Caco-2 (cell line): ENCODE measurements around the gene PPM1G. TPM values are rescaled to one million over a fixed set of nuclear protein-coding genes. Genes with fewer than 3 reads are reported as not detected.

Experiments
- BruUV-seq: library from RNA; stranded (reverse); fragments of 400-500 nt; replicated peaks from 2 replicates; lab custom pipeline; 2021; lab: Mats Ljungman, UMichigan
- CTCF ChIA-PET: fragments of 300-600 bp; sonication (Branson Sonifier 250); formaldehyde crosslinking; loops from one replicate; lab custom pipeline; 2022; ENCODE audit warnings: antibody characterized with exemption; lab: Charles Lee
- POLR2A ChIA-PET: fragments of 300-600 bp; sonication (Branson Sonifier 250); formaldehyde crosslinking; loops from one replicate; lab custom pipeline; 2022; ENCODE audit warnings: antibody characterized with exemption; lab: Charles Lee
- DNase-seq, 2 experiments: peaks; one replicate each; pipeline versions ENCODE4 v3.0.0 to v3.0.0-alpha.2; 2020 to 2022
- H3K27me3 ChIP-seq: replicated peaks from 2 replicates; pipeline ENCODE4 v1.6.0; 2011; ENCODE audit warnings: low read length; ENCODE audit not compliant: control insufficient read depth, insufficient read depth
- H3K36me3 ChIP-seq: 2 replicates; pipeline ENCODE4 v1.5.1; 2011; ENCODE audit warnings: low read length; ENCODE audit not compliant: control insufficient read depth, insufficient read depth
- H3K4me1 ChIP-seq: fragments of 250-450 bp; sonication (Bioruptor Pico); 2 replicates; pipeline ENCODE4 v1.5.1; 2020; ENCODE audit warnings: mild to moderate bottlenecking
- H3K4me3 ChIP-seq: 2 replicates; pipeline ENCODE4 v1.5.1; 2011; ENCODE audit warnings: low read depth, mild to moderate bottlenecking, control low read depth, low read length
- H3K9me3 ChIP-seq: fragments of 250-450 bp; sonication (Bioruptor Pico); 2 replicates; pipeline ENCODE4 v1.5.1; 2020; ENCODE audit warnings: mild to moderate bottlenecking, moderate library complexity
- H3K27ac Mint-ChIP-seq: one replicate; pipeline ENCODE4 v1.8.0; 2022; ENCODE audit warnings: mixed read lengths; ENCODE audit not compliant: unreplicated experiment
- H3K27me3 Mint-ChIP-seq: one replicate; pipeline ENCODE4 v1.8.0; 2022; ENCODE audit warnings: mixed read lengths; ENCODE audit not compliant: insufficient read depth, unreplicated experiment
- H3K36me3 Mint-ChIP-seq: one replicate; pipeline ENCODE4 v1.8.0; 2022; ENCODE audit warnings: mild to moderate bottlenecking, mixed read lengths; ENCODE audit not compliant: insufficient read depth, unreplicated experiment
- H3K4me1 Mint-ChIP-seq: one replicate; pipeline ENCODE4 v1.8.0; 2022; ENCODE audit warnings: low read depth, mixed read lengths; ENCODE audit not compliant: unreplicated experiment
- H3K4me3 Mint-ChIP-seq: one replicate; pipeline ENCODE4 v1.8.0; 2022; ENCODE audit warnings: mild to moderate bottlenecking, moderate library complexity, mixed read lengths; ENCODE audit not compliant: unreplicated experiment
- H3K9me3 Mint-ChIP-seq: one replicate; pipeline ENCODE4 v1.8.0; 2022; ENCODE audit warnings: mixed read lengths; ENCODE audit not compliant: unreplicated experiment
- CTCF ChIP-seq, 2 experiments: fragments of 200-600 bp in 1 of 2; IDR thresholded peaks; 1 replicate in 1 of 2; 2 replicates in 1 of 2; pipeline versions ENCODE4 v1.5.1 to v1.8.0; 2011 to 2022; ENCODE audit warnings: antibody characterized with exemption in 1 of 2, control low read depth in 1 of 2, inconsistent platforms in 1 of 2, low read depth in 1 of 2, low read length in 1 of 2, mild to moderate bottlenecking in 1 of 2, moderate library complexity in 1 of 2; ENCODE audit not compliant: insufficient read depth in 1 of 2, severe bottlenecking in 1 of 2, unreplicated experiment in 1 of 2
- intact Hi-C: fragments of 100-400 bp; cut with micrococcal nuclease; formaldehyde crosslinking; loops from one replicate; pipeline ENCODE4 v1.10.0; 2022; ENCODE audit not compliant: unreplicated experiment
- total RNA-seq: library from RNA; stranded (reverse); gene quantifications from 2 replicates; pipeline ENCODE4 v1.2.3, GENCODE V29; 2022

The PPM1G gene
- total RNA-seq, 1 experiment from 2014 or later: 140 TPM

DNA sequence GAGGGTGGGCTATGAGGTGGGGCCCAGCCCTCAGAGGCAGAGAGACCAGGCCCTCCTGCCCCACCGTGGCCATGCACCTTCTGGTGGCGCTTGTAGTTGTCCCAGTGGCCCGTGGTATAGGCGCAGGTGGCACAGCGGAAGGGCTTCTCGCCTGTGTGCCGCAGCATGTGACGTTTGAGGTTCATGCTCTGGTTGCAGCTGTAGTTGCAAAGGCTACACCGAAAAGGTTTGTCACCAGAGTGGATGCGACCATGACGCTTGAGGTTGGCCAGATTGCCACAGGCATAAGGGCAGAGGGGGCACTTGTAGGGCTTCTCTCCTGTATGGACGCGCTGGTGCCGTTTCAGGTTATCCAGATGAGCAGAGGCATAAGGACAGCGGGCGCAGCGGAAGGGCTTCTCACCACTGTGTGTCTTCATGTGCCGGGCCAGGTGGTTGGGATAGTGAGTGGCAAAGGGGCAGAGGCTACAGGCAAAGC, 31.7 kb downstream of the PPM1G start:
- peak overlapping the region; percentile 74 for H3K27ac Mint-ChIP-seq

GRCh38 chr2:27376866-27377617, 32.3 kb downstream of the PPM1G start:
- peaks cover 20% of the 10 kb centered on the region for H3K4me1 Mint-ChIP-seq
- Histone ChIP-seq H3K4me3 (no peak overlapping the region), H3K9me3 (no peaks in the 10 kb centered on the region), H3K36me3 (peaks cover 11% of the 10 kb centered on the region), H3K4me1 (peaks cover 26% of the 10 kb centered on the region), H3K27me3 (no peaks in the 10 kb centered on the region)
- intact Hi-C loops: no loop called here
- H3K9me3 Mint-ChIP-seq: no peaks in the 10 kb centered on the region
- peak overlapping the region; percentile 53 for H3K4me3 Mint-ChIP-seq
- TF ChIP-seq CTCF (IDR thresholded peaks at IDR 0.05; ENCODE audit: insufficient read depth in 1 of 2, low read depth in 1 of 2, low read length in 1 of 2, severe bottlenecking in 1 of 2, unreplicated experiment in 1 of 2): no peak
- H3K36me3 Mint-ChIP-seq: peaks cover 98% of the 10 kb centered on the region
- CTCF ChIA-PET: no interaction called here
- no peaks in the 10 kb centered on the region for H3K27me3 Mint-ChIP-seq
- H3K27ac Mint-ChIP-seq: peak overlapping the region; percentile 74
- no TSS peak for BruUV-seq
- no peak for DNase-seq
- POLR2A ChIA-PET: no interaction called here

More for the DNA sequence above, 31.7 kb downstream of the PPM1G start:
- ChIA-PET CTCF (no interaction called here), POLR2A (no interaction called here)
- H3K4me1 ChIP-seq: peaks cover 20% of the 10 kb centered on the region
- H3K9me3 ChIP-seq: no peaks in the 10 kb centered on the region
- H3K36me3 ChIP-seq: peaks cover 11% of the 10 kb centered on the region
- no TSS peak for BruUV-seq
- Mint-ChIP-seq H3K9me3 (no peaks in the 10 kb centered on the region), H3K4me1 (peaks cover 16% of the 10 kb centered on the region), H3K4me3 (peak overlapping the region; percentile 53), H3K27me3 (no peaks in the 10 kb centered on the region), H3K36me3 (peaks cover 97% of the 10 kb centered on the region)
- H3K4me3 ChIP-seq: no peak overlapping the region
- no peak for TF ChIP-seq CTCF (IDR thresholded peaks at IDR 0.05; ENCODE audit: insufficient read depth in 1 of 2, low read depth in 1 of 2, low read length in 1 of 2, severe bottlenecking in 1 of 2, unreplicated experiment in 1 of 2)
- intact Hi-C loops: no loop called here
- DNase-seq: no peak
- H3K27me3 ChIP-seq: no peaks in the 10 kb centered on the region

GRCh38 chr2:27376151-27376865, 33.1 kb downstream of the PPM1G start:
- Histone ChIP-seq H3K9me3 (no peaks in the 10 kb centered on the region), H3K36me3 (peaks cover 11% of the 10 kb centered on the region), H3K4me3 (no peak overlapping the region), H3K27me3 (no peaks in the 10 kb centered on the region), H3K4me1 (peaks cover 28% of the 10 kb centered on the region)
- Mint-ChIP-seq H3K9me3 (no peaks in the 10 kb centered on the region), H3K36me3 (peaks cover 96% of the 10 kb centered on the region), H3K27me3 (no peaks in the 10 kb centered on the region), H3K27ac (peak overlapping the region; percentile 74), H3K4me3 (no peak overlapping the region), H3K4me1 (peaks cover 25% of the 10 kb centered on the region)
- ChIA-PET CTCF (no interaction called here), POLR2A (no interaction called here)
- intact Hi-C loops: no loop called here
- no TSS peak for BruUV-seq
- no peak for DNase-seq
- TF ChIP-seq CTCF (IDR thresholded peaks at IDR 0.05; ENCODE audit: insufficient read depth in 1 of 2, low read depth in 1 of 2, low read length in 1 of 2, severe bottlenecking in 1 of 2, unreplicated experiment in 1 of 2): no peak
